ENCODE results near the gene WWOX. TPM values are rescaled to one million over a fixed set of nuclear protein-coding genes. Genes with fewer than 3 reads are reported as not detected.

WWOX gene
- total and polyA plus RNA-seq, 2 of the 13 experiments (the other 11 are each of a cell fraction or from before 2014, with no cell fraction given): 9.1 to 37.4 TPM

GRCh38 chr16:78755751-78756661 is 656.6 kb downstream of the WWOX start (continued):
- peak; percentile 17; the same call in 1 of the 2 replicates for TF ChIP-seq PRDM15 (CRISPR knock-in tag; IDR thresholded peaks at IDR 0.05)
- TF ChIP-seq PAXIP1 (CRISPR knock-in tag; conservative IDR thresholded peaks at IDR 0.05): peak; percentile 94
- TF ChIP-seq ARID3A (IDR thresholded peaks at IDR 0.05; ENCODE audit: low read depth, low read length): 0 out of 2 replicates have a peak, but pooled peaks have one; percentile 38
- peak; percentile 18; the same call in 1 of the 2 replicates for TF ChIP-seq STAG1 (CRISPR knock-in tag; IDR thresholded peaks at IDR 0.05)
- peak; percentile 78 for TF ChIP-seq HDAC1 (CRISPR knock-in tag; IDR thresholded peaks at IDR 0.05)
- 0 out of 2 replicates have a peak, but pooled peaks have one; percentile 49 for TF ChIP-seq TIGD3 (CRISPR knock-in tag; IDR thresholded peaks at IDR 0.05; ENCODE audit: borderline replicate concordance)
- TF ChIP-seq AKNA (CRISPR knock-in tag; IDR thresholded peaks at IDR 0.05; ENCODE audit: borderline replicate concordance): 0 out of 2 replicates have a peak, but pooled peaks have one; percentile 31
- 0 out of 2 replicates have a peak, but pooled peaks have one; percentile 44 for TF ChIP-seq E2F1 (CRISPR knock-in tag; IDR thresholded peaks at IDR 0.05)
